WERI-Rb-1 (cell line): ENCODE results near the gene CPT1B.
A peak's percentile ranks its signal among the peaks of the same experiment; 100 is the strongest.

ENCODE experiments used
- DNase-seq: peaks from one replicate; pipeline ENCODE4 v3.0.0-alpha.2; 2020
- H3K27ac ChIP-seq: fragments of 250-450 bp; sonication (Bioruptor Pico); 2 replicates; pipeline ENCODE4 v1.5.1; 2020; ENCODE audit warnings: mild to moderate bottlenecking, moderate library complexity
- H3K27me3 ChIP-seq: fragments of 250-450 bp; sonication (Bioruptor Pico); 2 replicates; pipeline ENCODE4 v1.5.1; 2021; ENCODE audit warnings: mild to moderate bottlenecking, low read depth, moderate library complexity; ENCODE audit not compliant: insufficient read depth, severe bottlenecking
- H3K36me3 ChIP-seq: fragments of 250-450 bp; sonication (Bioruptor Pico); 2 replicates; pipeline ENCODE4 v1.5.1; 2020; ENCODE audit warnings: mild to moderate bottlenecking, moderate library complexity
- H3K4me3 ChIP-seq: 2 replicates; pipeline ENCODE4 v1.5.1; 2011; ENCODE audit warnings: low read depth, mild to moderate bottlenecking, control low read depth, low read length
- H3K9me3 ChIP-seq: fragments of 250-450 bp; sonication (Bioruptor Pico); 2 replicates; pipeline ENCODE4 v1.5.1; 2021; ENCODE audit warnings: mild to moderate bottlenecking, moderate library complexity; ENCODE audit not compliant: severe bottlenecking
- CTCF ChIP-seq: IDR thresholded peaks from 2 replicates; pipeline ENCODE4 v1.5.1; 2011; ENCODE audit warnings: low read depth, mild to moderate bottlenecking, control low read depth, inconsistent platforms, low read length

CPT1B gene

GRCh38 chr22:50579752-50580151 is 1.5 kb upstream of the CPT1B start:
- Histone ChIP-seq H3K9me3 (no peaks in the 10 kb centered on the region), H3K27me3 (no peaks in the 10 kb centered on the region), H3K27ac (no peak overlapping the region), H3K36me3 (peaks cover 42% of the 10 kb centered on the region), H3K4me3 (no peak overlapping the region)
- no peak for DNase-seq
- no peak for TF ChIP-seq CTCF

GRCh38 chr22:50578776-50579310 is 616 bp upstream of the CPT1B start:
- no peak for TF ChIP-seq CTCF
- Histone ChIP-seq H3K27me3 (no peaks in the 10 kb centered on the region), H3K9me3 (no peaks in the 10 kb centered on the region), H3K27ac (no peak overlapping the region), H3K4me3 (no peak overlapping the region), H3K36me3 (peaks cover 42% of the 10 kb centered on the region)
- DNase-seq: no peak

DNA sequence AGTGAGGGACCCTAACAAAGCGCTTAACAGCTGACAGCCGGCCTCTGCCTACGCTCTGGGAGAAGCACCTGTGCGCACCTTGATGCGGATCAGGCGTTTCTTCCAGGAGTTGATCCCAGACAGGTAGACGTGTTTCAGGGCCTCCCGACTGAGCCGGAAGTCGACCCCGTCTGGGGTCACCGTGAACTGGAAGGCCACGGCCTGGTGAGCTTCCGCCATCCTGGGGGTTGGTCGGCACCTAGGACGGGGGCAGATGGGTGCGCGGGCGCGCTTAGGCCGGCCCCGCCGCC is 585 bp downstream of the CPT1B start:
- Histone ChIP-seq H3K27me3 (no peaks in the 10 kb centered on the region), H3K4me3 (no peak overlapping the region), H3K27ac (no peak overlapping the region), H3K9me3 (no peaks in the 10 kb centered on the region), H3K36me3 (peaks cover 37% of the 10 kb centered on the region)
- no peak for TF ChIP-seq CTCF
- no peak for DNase-seq

- peaks cover 34% of the 10 kb centered on the region for H3K36me3 ChIP-seq
- no peak for TF ChIP-seq CTCF
Observed at GRCh38 chr22:50576806-50577696, 1.2 kb downstream of the CPT1B start.

GRCh38 chr22:50576070-50576469 is 2.2 kb downstream of the CPT1B start:
- Histone ChIP-seq H3K27ac (peak overlapping the region; percentile 71), H3K4me3 (no peak overlapping the region), H3K9me3 (no peaks in the 10 kb centered on the region), H3K27me3 (no peaks in the 10 kb centered on the region), H3K36me3 (peaks cover 35% of the 10 kb centered on the region)
- peak; percentile 95 for DNase-seq
- TF ChIP-seq CTCF: peak; percentile 87

More at GRCh38 chr22:50576806-50577696, 1.2 kb downstream of the CPT1B start:
- no peak for DNase-seq
- Histone ChIP-seq H3K27me3 (no peaks in the 10 kb centered on the region), H3K4me3 (no peak overlapping the region), H3K27ac (peak overlapping the region; percentile 71), H3K9me3 (no peaks in the 10 kb centered on the region)
